Right lobe of liver (tissue), 4 donors: ENCODE data around the gene UBE3C.

ENCODE experiments used
- CTCF ChIP-seq, 4 donors: fragments of 200-600 bp in 3 of 4; fragments of 450-650 bp in 1 of 4; IDR thresholded peaks; one replicate each; pipeline versions ENCODE4 v1.5.1 to v1.8.0; 2016 to 2022; ENCODE audit warnings: antibody characterized with exemption in 4 of 4, mild to moderate bottlenecking in 2 of 4
- POLR2A ChIP-seq: fragments of 450-650 bp; IDR thresholded peaks from one replicate; pipeline ENCODE4 v1.6.1; 2017; ENCODE audit warnings: antibody characterized with exemption, mild to moderate bottlenecking
- donor health status: DM: no; HTN: no; CAD: no.
- donor health status: DM: no; HTN: no; CAD: no.
- donor health status: DM: no; HTN: yes; CAD: no.

DNA sequence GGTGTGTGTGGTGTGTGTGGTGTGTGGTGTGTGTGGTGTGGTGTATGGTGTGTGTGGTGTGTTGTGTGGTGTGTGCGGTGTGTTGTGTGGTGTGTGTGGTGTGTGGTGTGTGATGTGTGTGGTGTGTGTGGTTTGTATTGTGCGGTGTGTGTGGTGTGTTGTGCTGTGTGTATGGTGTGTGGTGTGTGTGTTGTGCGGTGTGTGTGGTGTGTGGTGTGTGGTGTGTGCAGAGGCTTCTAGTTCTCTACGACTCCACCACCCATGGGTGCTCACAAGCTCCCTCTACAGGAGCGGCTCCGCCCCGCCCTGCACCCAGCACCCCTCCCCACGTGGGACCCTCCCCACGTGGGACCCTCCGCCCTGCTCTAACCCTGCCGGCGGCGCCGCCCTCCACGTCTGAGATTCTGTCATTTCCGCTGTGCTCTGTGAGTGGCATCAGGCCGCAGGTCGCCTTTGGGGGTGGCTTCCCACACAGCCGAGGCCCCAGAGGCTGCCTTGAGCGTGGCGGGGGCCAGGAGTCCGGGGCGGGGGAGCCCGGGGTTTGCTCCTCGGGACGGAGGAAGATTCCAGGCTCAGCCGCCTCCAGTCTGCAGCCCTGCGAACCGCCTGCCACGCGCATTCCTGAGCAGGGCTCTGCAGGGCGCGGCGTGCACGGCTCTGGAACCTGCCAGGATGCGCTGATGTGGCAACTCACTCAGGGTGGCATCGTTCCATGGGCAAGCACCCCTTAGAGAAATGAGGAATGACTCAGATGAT, 161.1 kb downstream of the UBE3C start:
- TF ChIP-seq POLR2A, result no peak
- TF ChIP-seq CTCF (IDR thresholded peaks at IDR 0.05), result no peak
